SU-DHL-6 (cell line): ENCODE data around the gene COL13A1.

Experiments used
- H2AFZ ChIP-seq: fragments of 200-600 bp; sonication (generic); 2 replicates; pipeline ENCODE4 v1.6.1; 2014; ENCODE audit warnings: low read depth, mild to moderate bottlenecking, moderate library complexity, mixed read lengths, antibody characterized with exemption, low read length; ENCODE audit not compliant: severe bottlenecking
- H3F3A ChIP-seq: fragments of 200-600 bp; shearing (Covaris generic); 2 replicates; pipeline ENCODE4 v1.6.0; 2016; ENCODE audit warnings: antibody characterized with exemption, mild to moderate bottlenecking; ENCODE audit not compliant: insufficient read depth
- H3K27ac ChIP-seq: fragments of 200-600 bp; sonication (generic); 2 replicates; pipeline ENCODE4 v1.5.1; 2016; ENCODE audit warnings: low read depth, mild to moderate bottlenecking, low read length, moderate library complexity, mixed read lengths
- H3K27me3 ChIP-seq: fragments of 200-600 bp; sonication (generic), shearing (Covaris generic); 2 replicates; pipeline ENCODE4 v1.6.0; 2014; ENCODE audit warnings: mild to moderate bottlenecking, low read length
- H3K36me3 ChIP-seq: fragments of 200-600 bp; sonication (generic); 2 replicates; pipeline ENCODE4 v1.6.1; 2014; ENCODE audit warnings: mild to moderate bottlenecking, low read length, mixed read lengths
- H3K4me2 ChIP-seq: fragments of 300-600, 200-600 bp; shearing (Covaris generic), sonication (generic); 2 replicates; pipeline ENCODE4 v1.6.0; 2014; ENCODE audit warnings: low read length, low read depth, mild to moderate bottlenecking; ENCODE audit not compliant: poor library complexity, severe bottlenecking
- H3K4me3 ChIP-seq: fragments of 200-600 bp; sonication (generic); 2 replicates; pipeline ENCODE4 v1.5.1; 2014; ENCODE audit warnings: antibody characterized with exemption, low read length, mild to moderate bottlenecking, mixed read lengths; ENCODE audit not compliant: insufficient read depth, poor library complexity, severe bottlenecking
- H3K79me2 ChIP-seq: fragments of 200-600 bp; sonication (generic); 2 replicates; pipeline ENCODE4 v1.6.1; 2014; ENCODE audit warnings: mild to moderate bottlenecking, low read length, moderate library complexity; ENCODE audit not compliant: insufficient read depth
- H3K9ac ChIP-seq: fragments of 200-600 bp; sonication (generic); 2 replicates; pipeline ENCODE4 v1.7.0; 2014; ENCODE audit warnings: mild to moderate bottlenecking, low read length
- H3K9me2 ChIP-seq: fragments of 200-600 bp; sonication (generic); replicated peaks from 2 replicates; pipeline ENCODE4 v1.6.1; 2014; ENCODE audit warnings: low read length; ENCODE audit not compliant: insufficient read depth
- H3K9me3 ChIP-seq: fragments of 200-600 bp; sonication (generic); 2 replicates; pipeline ENCODE4 v1.6.1; 2014; ENCODE audit warnings: low read length, mixed read lengths; ENCODE audit not compliant: insufficient read depth
- H4K20me1 ChIP-seq: fragments of 200-600 bp; sonication (generic); 2 replicates; pipeline ENCODE4 v1.6.1; 2014; ENCODE audit warnings: low read depth, mild to moderate bottlenecking, antibody characterized with exemption, low read length, moderate library complexity, mixed read lengths
- CTCF ChIP-seq: fragments of 200-600 bp; sonication (generic); IDR thresholded peaks from one replicate; pipeline ENCODE4 v1.5.1; 2017; ENCODE audit warnings: antibody characterized with exemption, mild to moderate bottlenecking, low read length, moderate library complexity; ENCODE audit not compliant: insufficient read depth, poor library complexity, severe bottlenecking
- EZH2phosphoT487 ChIP-seq: fragments of 200-600 bp; sonication (generic), shearing (Covaris generic); conservative IDR thresholded peaks from 2 replicates; pipeline ENCODE4 v1.6.1; 2018; ENCODE audit warnings: mild to moderate bottlenecking, antibody characterized with exemption, low read length, moderate library complexity, mixed read lengths

COL13A1 gene

GRCh38 chr10:69867699-69868558, 66.2 kb downstream of the COL13A1 start:
- no peaks in the 10 kb centered on the region for H3K27me3 ChIP-seq
- H2AFZ ChIP-seq: no peak overlapping the region
- H3K4me2 ChIP-seq: no peak overlapping the region
- no peak overlapping the region for H3K9ac ChIP-seq
- H3K27ac ChIP-seq: no peak overlapping the region
- TF ChIP-seq EZH2phosphoT487 (no peak), CTCF (no peak)
- H3F3A ChIP-seq: no peaks in the 10 kb centered on the region
- no peaks in the 10 kb centered on the region for H3K9me2 ChIP-seq
- H3K79me2 ChIP-seq: no peaks in the 10 kb centered on the region
- no peaks in the 10 kb centered on the region for H3K9me3 ChIP-seq
- no peaks in the 10 kb centered on the region for H3K36me3 ChIP-seq
- H3K4me3 ChIP-seq: no peak overlapping the region
- H4K20me1 ChIP-seq: no peaks in the 10 kb centered on the region

- TF ChIP-seq EZH2phosphoT487: no peak
- no peak for TF ChIP-seq CTCF
- no peaks in the 10 kb centered on the region for H3K36me3 ChIP-seq
- no peaks in the 10 kb centered on the region for H3K79me2 ChIP-seq
- no peak overlapping the region for H3K27ac ChIP-seq
- no peaks in the 10 kb centered on the region for H4K20me1 ChIP-seq
- no peaks in the 10 kb centered on the region for H3K9me2 ChIP-seq
- H3K4me3 ChIP-seq: no peak overlapping the region
- no peak overlapping the region for H2AFZ ChIP-seq
- no peaks in the 10 kb centered on the region for H3K9me3 ChIP-seq
- H3K9ac ChIP-seq: no peak overlapping the region
- no peaks in the 10 kb centered on the region for H3K27me3 ChIP-seq
- H3K4me2 ChIP-seq: no peak overlapping the region
- no peaks in the 10 kb centered on the region for H3F3A ChIP-seq
Observed at GRCh38 chr10:69868821-69869220, 67.1 kb downstream of the COL13A1 start.

GRCh38 chr10:69869291-69869961, 67.7 kb downstream of the COL13A1 start:
- Histone ChIP-seq H3K4me2 (no peak overlapping the region), H3K36me3 (no peaks in the 10 kb centered on the region), H3K4me3 (no peak overlapping the region), H4K20me1 (no peaks in the 10 kb centered on the region), H3K27ac (no peak overlapping the region), H3K9me2 (no peaks in the 10 kb centered on the region), H3K79me2 (no peaks in the 10 kb centered on the region), H3K27me3 (no peaks in the 10 kb centered on the region), H3K9me3 (no peaks in the 10 kb centered on the region), H3F3A (no peaks in the 10 kb centered on the region), H2AFZ (no peak overlapping the region), H3K9ac (no peak overlapping the region)
- TF ChIP-seq EZH2phosphoT487 (no peak), CTCF (no peak)
